Mesenchymal stem cell (in vitro differentiated cells and primary cell): ENCODE data around the gene RABEP1.

Source experiments
- DNase-seq: peaks from one replicate; pipeline ENCODE4 v3.0.0-alpha.2; 2013
- H2AFZ ChIP-seq: one replicate; pipeline ENCODE4 v1.6.1; 2013; ENCODE audit warnings: low read depth, mild to moderate bottlenecking, control low read depth, inconsistent platforms, low read length, moderate library complexity
- H2AK5ac ChIP-seq: 2 replicates; pipeline ENCODE4 v1.6.1; 2013; ENCODE audit warnings: low read length, moderate library complexity, mild to moderate bottlenecking, inconsistent platforms; ENCODE audit not compliant: severe bottlenecking
- H2BK120ac ChIP-seq: one replicate; pipeline ENCODE4 v1.6.1; 2013; ENCODE audit warnings: low read depth, mild to moderate bottlenecking, inconsistent platforms, low read length, moderate library complexity
- H2BK12ac ChIP-seq, 2 experiments: one replicate each; pipeline ENCODE4 v1.6.1; 2013; ENCODE audit warnings: inconsistent platforms in 2 of 2, low read length in 2 of 2, mild to moderate bottlenecking in 2 of 2, moderate library complexity in 2 of 2, control low read depth in 1 of 2
- H2BK15ac ChIP-seq: one replicate; pipeline ENCODE4 v1.6.1; 2013; ENCODE audit warnings: mild to moderate bottlenecking, low read depth, inconsistent platforms; ENCODE audit not compliant: poor library complexity, severe bottlenecking
- H2BK5ac ChIP-seq: 2 replicates; pipeline ENCODE4 v1.6.1; 2013; ENCODE audit warnings: low read depth, mild to moderate bottlenecking, low read length, control low read depth, inconsistent platforms; ENCODE audit not compliant: poor library complexity, severe bottlenecking
- H3K14ac ChIP-seq, 2 experiments: one replicate each; pipeline ENCODE4 v1.6.1; 2013; ENCODE audit warnings: inconsistent platforms in 2 of 2, low read length in 2 of 2, control low read depth in 1 of 2, mild to moderate bottlenecking in 1 of 2, moderate library complexity in 1 of 2
- H3K18ac ChIP-seq, 2 experiments: one replicate each; pipeline ENCODE4 v1.6.1; 2013; ENCODE audit warnings: inconsistent platforms in 2 of 2, low read length in 2 of 2, control low read depth in 1 of 2, low read depth in 1 of 2, mild to moderate bottlenecking in 1 of 2
- H3K23ac ChIP-seq, 2 experiments: one replicate each; pipeline ENCODE4 v1.6.1; 2013; ENCODE audit warnings: inconsistent platforms in 2 of 2, low read length in 2 of 2, mild to moderate bottlenecking in 2 of 2, moderate library complexity in 2 of 2, control low read depth in 1 of 2
- H3K27ac ChIP-seq: 2 replicates; pipeline ENCODE4 v1.5.1; 2013; ENCODE audit warnings: mild to moderate bottlenecking, moderate library complexity, low read length, control low read depth, inconsistent platforms; ENCODE audit not compliant: poor library complexity, severe bottlenecking
- H3K27me3 ChIP-seq, 2 experiments: 2 replicates each; pipeline versions ENCODE4 v1.6.1 to v1.7.0; 2013; ENCODE audit warnings: low read length in 2 of 2, mild to moderate bottlenecking in 2 of 2, moderate library complexity in 2 of 2, control low read depth in 1 of 2, inconsistent platforms in 1 of 2; ENCODE audit not compliant: control insufficient read depth in 1 of 2, insufficient read depth in 1 of 2
- H3K36me3 ChIP-seq, 2 experiments: 2 replicates each; pipeline versions ENCODE4 v1.6.1 to v1.7.0; 2013; ENCODE audit warnings: low read length in 2 of 2, control low read depth in 1 of 2, inconsistent platforms in 1 of 2, low read depth in 1 of 2, mild to moderate bottlenecking in 1 of 2; ENCODE audit not compliant: insufficient read depth in 2 of 2, control insufficient read depth in 1 of 2
- H3K4ac ChIP-seq, 2 experiments: one replicate each; pipeline ENCODE4 v1.6.1; 2013; ENCODE audit warnings: inconsistent platforms in 2 of 2, low read length in 2 of 2, mild to moderate bottlenecking in 2 of 2, moderate library complexity in 2 of 2, control low read depth in 1 of 2, low read depth in 1 of 2
- H3K4me1 ChIP-seq: 2 replicates; pipeline ENCODE4 v1.6.1; 2013; ENCODE audit warnings: low read depth, low read length, control low read depth; ENCODE audit not compliant: control insufficient read depth, insufficient read depth
- H3K4me2 ChIP-seq: 2 replicates; pipeline ENCODE4 v1.6.1; 2013; ENCODE audit warnings: low read length, mild to moderate bottlenecking, inconsistent platforms; ENCODE audit not compliant: poor library complexity, severe bottlenecking
- H3K4me3 ChIP-seq, 2 experiments: 2 replicates each; pipeline versions ENCODE4 v1.5.1 to v1.7.0; 2013; ENCODE audit warnings: low read length in 2 of 2, mild to moderate bottlenecking in 2 of 2, control low read depth in 1 of 2, low read depth in 1 of 2; ENCODE audit not compliant: insufficient read depth in 1 of 2
- H3K79me1 ChIP-seq: replicated peaks from 2 replicates; pipeline ENCODE4 v1.6.1; 2013; ENCODE audit warnings: mild to moderate bottlenecking, control low read depth, low read length, inconsistent platforms; ENCODE audit not compliant: poor library complexity, severe bottlenecking
- H3K9ac ChIP-seq: 2 replicates; pipeline ENCODE4 v1.7.0; 2013; ENCODE audit warnings: mild to moderate bottlenecking, low read length, moderate library complexity
- H3K9me3 ChIP-seq: 2 replicates; pipeline ENCODE4 v1.7.0; 2013; ENCODE audit warnings: mild to moderate bottlenecking, low read length; ENCODE audit not compliant: control insufficient read depth
- H4K8ac ChIP-seq: one replicate; pipeline ENCODE4 v1.6.1; 2013; ENCODE audit warnings: inconsistent platforms, mild to moderate bottlenecking, low read length, moderate library complexity
- H4K91ac ChIP-seq: one replicate; pipeline ENCODE4 v1.6.1; 2013; ENCODE audit warnings: mild to moderate bottlenecking, low read length, inconsistent platforms
- WGBS: methylation state at CpG from one replicate; pipeline ENCODE4 v1.1.7; 2013; ENCODE audit warnings: mixed read lengths; 5-methylcytosine and 5-hydroxymethylcytosine counted together

Gene RABEP1

GRCh38 chr17:5241861-5242671 lies 40.0 kb upstream of the RABEP1 start:
- Histone ChIP-seq H2BK15ac (no peak overlapping the region), H2BK5ac (no peak overlapping the region), H2BK120ac (no peak overlapping the region), H3K4me1 (no peaks in the 10 kb centered on the region), H3K14ac (no peak overlapping the region), H3K18ac (no peak overlapping the region), H3K9me3 (no peaks in the 10 kb centered on the region), H2BK12ac (no peak overlapping the region), H3K4me2 (no peak overlapping the region), H4K8ac (no peak overlapping the region), H3K27ac (no peak overlapping the region), H3K79me1 (no peaks in the 10 kb centered on the region), H3K9ac (no peak overlapping the region), H3K36me3 (no peaks in the 10 kb centered on the region), H3K4ac (no peak overlapping the region), H2AFZ (no peak overlapping the region), H3K23ac (no peak overlapping the region), H2AK5ac (no peak overlapping the region), H3K4me3 (no peak overlapping the region), H4K91ac (peak overlapping the region; percentile 39), H3K27me3 (peaks cover 4% of the 10 kb centered on the region in 2 experiments)
- no peak for DNase-seq
- 79% methylated on average over 10 of the region's 10 CpGs for WGBS

- Histone ChIP-seq H4K91ac (no peak overlapping the region), H3K79me1 (no peaks in the 10 kb centered on the region), H3K14ac (no peak overlapping the region), H3K4me2 (no peak overlapping the region), H2AK5ac (no peak overlapping the region), H3K9ac (no peak overlapping the region), H3K18ac (no peak overlapping the region), H2BK120ac (no peak overlapping the region), H3K4ac (no peak overlapping the region), H4K8ac (no peak overlapping the region), H2BK15ac (no peak overlapping the region), H2BK12ac (no peak overlapping the region), H3K36me3 (no peaks in the 10 kb centered on the region), H2BK5ac (no peak overlapping the region), H3K9me3 (no peaks in the 10 kb centered on the region), H3K23ac (no peak overlapping the region), H3K27me3 (peaks cover 0 to 7% of the 10 kb centered on the region in 2 experiments), H3K4me3 (no peak overlapping the region), H3K27ac (no peak overlapping the region), H2AFZ (no peak overlapping the region), H3K4me1 (peaks cover 4% of the 10 kb centered on the region)
- 95% methylated on average over 6 of the region's 8 CpGs for WGBS
- DNase-seq = no peak
Observed at GRCh38 chr17:5247621-5248020, 34.5 kb upstream of the RABEP1 start.

DNA sequence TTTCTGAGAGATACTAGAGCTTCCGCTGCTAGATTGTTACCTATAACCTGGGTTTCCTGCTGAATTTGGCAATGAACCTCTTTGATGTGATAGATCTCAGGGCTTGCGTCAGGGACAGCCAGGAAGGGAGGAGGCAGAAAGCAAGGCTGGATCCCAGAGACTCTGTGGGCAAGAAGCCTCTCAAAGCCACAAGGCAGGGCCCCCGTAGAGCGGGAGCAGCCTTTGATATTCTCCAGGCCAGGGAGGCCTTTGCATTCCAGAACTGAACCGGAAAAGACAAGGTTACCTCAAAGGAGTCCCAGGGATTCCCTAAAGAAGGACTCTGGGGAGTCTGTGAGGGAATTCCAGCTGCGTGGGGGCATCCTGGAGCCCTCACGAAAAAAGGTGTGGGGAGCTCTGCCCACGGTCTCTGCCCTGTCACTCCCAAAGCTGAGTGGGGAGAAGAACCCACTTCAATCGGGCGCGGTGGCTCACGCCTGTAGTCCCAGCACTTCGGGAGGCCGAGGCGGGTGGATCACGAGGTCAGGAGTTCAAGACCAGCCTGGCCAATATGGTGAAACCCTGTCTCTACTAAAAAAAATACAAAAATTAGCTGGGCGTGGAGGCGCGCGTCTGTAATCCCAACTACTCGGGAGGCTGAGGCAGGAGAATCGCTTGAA lies 33.1 kb upstream of the RABEP1 start:
- Histone ChIP-seq H3K27me3 (peaks cover 0 to 7% of the 10 kb centered on the region in 2 experiments), H3K4me1 (peaks cover 4% of the 10 kb centered on the region), H3K27ac (no peak overlapping the region), H3K9me3 (no peaks in the 10 kb centered on the region), H3K23ac (no peak overlapping the region), H2BK15ac (no peak overlapping the region), H2BK120ac (no peak overlapping the region), H3K9ac (no peak overlapping the region), H3K79me1 (no peaks in the 10 kb centered on the region), H3K4me2 (no peak overlapping the region), H3K36me3 (no peaks in the 10 kb centered on the region), H4K91ac (no peak overlapping the region), H4K8ac (no peak overlapping the region), H2AFZ (no peak overlapping the region), H3K18ac (no peak overlapping the region), H2BK12ac (no peak overlapping the region), H3K4me3 (no peak overlapping the region), H3K4ac (no peak overlapping the region), H2AK5ac (no peak overlapping the region), H2BK5ac (no peak overlapping the region), H3K14ac (no peak overlapping the region)
- DNase-seq = no peak
- 76% methylated on average over 21 of the region's 22 CpGs for WGBS

- H3K4me1 ChIP-seq = peaks cover 4% of the 10 kb centered on the region
- no peak overlapping the region for H3K9ac ChIP-seq
- H2BK120ac ChIP-seq = no peak overlapping the region
- 10% methylated on average over 1 of the region's 4 CpGs for WGBS
- H3K27me3 ChIP-seq = peaks cover 0 to 7% of the 10 kb centered on the region in 2 experiments
- no peak overlapping the region for H2BK5ac ChIP-seq
- H3K4me3 ChIP-seq = no peak overlapping the region
- no peak overlapping the region for H3K14ac ChIP-seq
- H3K79me1 ChIP-seq = no peaks in the 10 kb centered on the region
- H3K36me3 ChIP-seq = no peaks in the 10 kb centered on the region
- H4K8ac ChIP-seq = no peak overlapping the region
- H2BK15ac ChIP-seq = no peak overlapping the region
- no peak overlapping the region for H2BK12ac ChIP-seq
- no peak overlapping the region for H3K27ac ChIP-seq
- H4K91ac ChIP-seq = no peak overlapping the region
- H3K18ac ChIP-seq = no peak overlapping the region
- no peak overlapping the region for H3K4ac ChIP-seq
- no peak overlapping the region for H3K4me2 ChIP-seq
- peak; percentile 86 for DNase-seq
- no peaks in the 10 kb centered on the region for H3K9me3 ChIP-seq
- H2AFZ ChIP-seq = peak overlapping the region; percentile 3
- H2AK5ac ChIP-seq = no peak overlapping the region
- H3K23ac ChIP-seq = no peak overlapping the region
Observed at GRCh38 chr17:5249615-5250014, 32.5 kb upstream of the RABEP1 start.
